GM23248 (cell line): Measurements from ENCODE around the gene HAND2. TPM values are rescaled to one million over a fixed set of nuclear protein-coding genes. Genes with fewer than 3 reads are reported as not detected.

Experiments used
- DNase-seq: peaks from one replicate; pipeline ENCODE4 v3.0.0-alpha.2; 2015
- H2AFZ ChIP-seq: fragments of 200-600 bp; sonication (generic); 2 replicates; pipeline ENCODE4 v1.6.1; 2016; ENCODE audit warnings: antibody characterized with exemption
- H3F3A ChIP-seq: fragments of 200-600 bp; sonication (generic); 2 replicates; pipeline ENCODE4 v1.6.1; 2016; ENCODE audit warnings: mild to moderate bottlenecking, antibody characterized with exemption, mixed run types; ENCODE audit not compliant: insufficient read depth
- H3K27ac ChIP-seq: fragments of 200-600 bp; sonication (generic); 2 replicates; pipeline ENCODE4 v1.5.1; 2016; ENCODE audit warnings: mild to moderate bottlenecking
- H3K27me3 ChIP-seq: fragments of 200-600 bp; sonication (generic); replicated peaks from 2 replicates; pipeline ENCODE4 v1.6.1; 2016; ENCODE audit warnings: mild to moderate bottlenecking; ENCODE audit not compliant: insufficient read depth
- H3K36me3 ChIP-seq: fragments of 200-600 bp; sonication (generic); 2 replicates; pipeline ENCODE4 v1.6.1; 2016; ENCODE audit warnings: low read depth, mild to moderate bottlenecking
- H3K4me1 ChIP-seq: fragments of 200-600 bp; sonication (generic); 2 replicates; pipeline ENCODE4 v1.6.1; 2016; ENCODE audit warnings: mild to moderate bottlenecking; ENCODE audit not compliant: insufficient read depth
- H3K4me2 ChIP-seq: fragments of 200-600 bp; sonication (generic); one replicate; pipeline ENCODE4 v1.6.1; 2016; ENCODE audit warnings: mild to moderate bottlenecking; ENCODE audit not compliant: unreplicated experiment
- H3K4me3 ChIP-seq: fragments of 200-600 bp; sonication (generic); 2 replicates; pipeline ENCODE4 v1.5.1; 2016; ENCODE audit warnings: mild to moderate bottlenecking
- H3K79me2 ChIP-seq: fragments of 200-600 bp; sonication (generic); 2 replicates; pipeline ENCODE4 v1.6.1; 2016; ENCODE audit warnings: mild to moderate bottlenecking; ENCODE audit not compliant: insufficient read depth
- H3K9ac ChIP-seq: fragments of 200-600 bp; sonication (generic); 2 replicates; pipeline ENCODE4 v1.6.1; 2016; ENCODE audit warnings: mild to moderate bottlenecking
- H3K9me2 ChIP-seq: fragments of 200-600 bp; sonication (generic); 2 replicates; pipeline ENCODE4 v1.6.1; 2016; ENCODE audit warnings: mixed run types, mild to moderate bottlenecking, moderate library complexity; ENCODE audit not compliant: insufficient read depth
- H3K9me3 ChIP-seq: fragments of 200-600 bp; sonication (generic); one replicate; pipeline ENCODE4 v1.6.1; 2017; ENCODE audit warnings: low read depth
- H4K20me1 ChIP-seq: fragments of 200-600 bp; sonication (generic); 2 replicates; pipeline ENCODE4 v1.6.0; 2016; ENCODE audit not compliant: insufficient read depth
- EZH2 ChIP-seq: fragments of 200-600 bp; sonication (generic); IDR thresholded peaks from 2 replicates; pipeline ENCODE4 v1.6.1; 2018; ENCODE audit warnings: antibody characterized with exemption, mild to moderate bottlenecking; ENCODE audit not compliant: insufficient read depth, poor library complexity, severe bottlenecking
- EZH2phosphoT487 ChIP-seq: fragments of 200-600 bp; sonication (generic); IDR thresholded peaks from 2 replicates; pipeline ENCODE4 v1.6.1; 2018; ENCODE audit warnings: antibody characterized with exemption, moderate library complexity, mild to moderate bottlenecking, low read depth; ENCODE audit not compliant: insufficient read depth
- whole genome bisulfite sequencing, 2 experiments: methylation state at CpG; one replicate each; pipeline ENCODE4 v1.1.6; 2015 to 2017; ENCODE audit warnings: low lambda C conversion rate in 2 of 2, low coverage in 1 of 2; ENCODE audit errors: missing lambda C conversion rate in 2 of 2; 5-methylcytosine and 5-hydroxymethylcytosine counted together
- in situ Hi-C: fragments of 300-500 bp; cut with MboI; formaldehyde crosslinking; loops from 2 replicates; pipeline ENCODE4 v1.15.0; 2020
- polyA plus RNA-seq: library from polyadenylated mRNA; unstranded; fragments of >200 nt; fragmentation: Nextera tagmentation; extraction: Ambion mirVana; gene quantifications from 2 replicates; pipeline ENCODE4 v1.2.1, GENCODE V29; 2016
- total RNA-seq: library from RNA; depleted of rRNA; stranded (reverse); fragments of >200 nt; shearing (Covaris generic); gene quantifications from 2 replicates; pipeline ENCODE4 v1.2.3, GENCODE V29; 2014

The HAND2 gene
- total and polyA plus RNA-seq, 2 experiments from 2014 or later = 11.2 to 19.3 TPM

- no peaks in the 10 kb centered on the region for H3K9me3 ChIP-seq
- H4K20me1 ChIP-seq = no peaks in the 10 kb centered on the region
- H3F3A ChIP-seq = no peaks in the 10 kb centered on the region
- no peaks in the 10 kb centered on the region for H3K9me2 ChIP-seq
- no peak for DNase-seq
- H3K27me3 ChIP-seq = no peaks in the 10 kb centered on the region
- no peak overlapping the region for H2AFZ ChIP-seq
- H3K9ac ChIP-seq = no peak overlapping the region
- no peak for TF ChIP-seq EZH2phosphoT487
- TF ChIP-seq EZH2 = no peak
- no peak overlapping the region for H3K27ac ChIP-seq
- H3K4me2 ChIP-seq = no peak overlapping the region
- no peaks in the 10 kb centered on the region for H3K79me2 ChIP-seq
- in situ Hi-C loops = no loop called here
- no peaks in the 10 kb centered on the region for H3K4me1 ChIP-seq
- no peak overlapping the region for H3K4me3 ChIP-seq
- H3K36me3 ChIP-seq = no peaks in the 10 kb centered on the region
- WGBS, 2 experiments = 99 to 100% methylated on average over 2 of the region's 2 CpGs
These were observed 16.7 kb upstream of the HAND2 start for GRCh38 chr4:173546776-173547175.

DNA sequence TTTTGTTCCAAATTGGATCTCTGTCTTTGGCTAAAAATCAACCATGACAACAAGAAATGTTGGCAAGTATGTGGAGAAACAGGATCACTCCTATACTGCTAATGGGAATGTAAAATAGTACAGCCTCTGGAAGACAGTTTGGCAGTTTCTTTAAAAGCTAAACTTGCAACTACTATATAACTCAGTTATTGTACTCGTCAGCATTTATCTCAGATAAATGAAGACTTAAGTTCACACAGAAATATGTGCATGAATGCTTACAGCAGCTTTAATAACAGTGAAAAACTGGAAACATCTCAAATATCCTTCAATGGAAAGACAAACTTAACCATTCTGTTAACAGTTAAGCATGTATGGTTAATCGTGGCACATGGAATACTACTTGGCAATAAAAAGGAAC lies 15.4 kb upstream of the HAND2 start:
- H3K9ac ChIP-seq = no peak overlapping the region
- no peaks in the 10 kb centered on the region for H3K4me1 ChIP-seq
- no peak overlapping the region for H3K4me3 ChIP-seq
- no peaks in the 10 kb centered on the region for H3K27me3 ChIP-seq
- 98 to 100% methylated on average over 2 of the region's 2 CpGs for WGBS, 2 experiments
- H4K20me1 ChIP-seq = no peaks in the 10 kb centered on the region
- H3K36me3 ChIP-seq = no peaks in the 10 kb centered on the region
- no peak for TF ChIP-seq EZH2
- no peak for TF ChIP-seq EZH2phosphoT487
- no peaks in the 10 kb centered on the region for H3K79me2 ChIP-seq
- no peaks in the 10 kb centered on the region for H3K9me2 ChIP-seq
- no peaks in the 10 kb centered on the region for H3F3A ChIP-seq
- no peak overlapping the region for H2AFZ ChIP-seq
- no peaks in the 10 kb centered on the region for H3K9me3 ChIP-seq
- DNase-seq = no peak
- in situ Hi-C loops = no loop called here
- H3K27ac ChIP-seq = no peak overlapping the region
- H3K4me2 ChIP-seq = no peak overlapping the region

DNA sequence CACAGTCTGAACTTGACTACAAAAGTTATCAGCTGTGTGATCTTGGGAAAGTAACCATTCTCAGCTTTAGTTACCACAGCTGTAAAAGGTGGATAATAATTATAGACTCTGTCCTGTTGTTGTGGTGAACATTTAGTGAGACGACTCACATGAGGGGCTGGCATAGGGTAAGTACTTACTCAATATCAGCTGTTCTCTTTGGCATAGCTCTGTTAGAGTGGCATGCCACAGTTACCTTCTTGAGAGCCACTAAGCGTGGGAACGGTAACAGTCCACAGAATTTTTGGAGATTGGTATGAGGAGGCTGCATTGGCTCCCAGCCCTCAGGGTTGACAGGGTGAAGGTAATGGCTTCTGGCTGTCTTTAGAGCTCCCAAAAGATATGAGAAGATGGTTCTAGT lies 13.2 kb upstream of the HAND2 start:
- Histone ChIP-seq H3F3A (no peaks in the 10 kb centered on the region), H3K9ac (no peak overlapping the region), H3K79me2 (peaks cover 9% of the 10 kb centered on the region; the same call in 1 of the 2 replicates), H3K9me2 (no peaks in the 10 kb centered on the region), H3K36me3 (no peaks in the 10 kb centered on the region), H3K4me3 (no peak overlapping the region), H3K4me2 (no peak overlapping the region), H4K20me1 (no peaks in the 10 kb centered on the region), H3K27me3 (no peaks in the 10 kb centered on the region), H3K4me1 (peaks cover 6% of the 10 kb centered on the region; the same call in 1 of the 2 replicates), H3K27ac (no peak overlapping the region), H2AFZ (no peak overlapping the region), H3K9me3 (no peaks in the 10 kb centered on the region)
- in situ Hi-C loops = no loop called here
- DNase-seq = no peak
- TF ChIP-seq EZH2phosphoT487 = no peak
- TF ChIP-seq EZH2 = no peak
- WGBS, 2 experiments = 98 to 100% methylated on average over 3 of the region's 3 CpGs

- H3K27me3 ChIP-seq = no peaks in the 10 kb centered on the region
- 96 to 98% methylated on average over 3 of the region's 3 CpGs for WGBS, 2 experiments
- H2AFZ ChIP-seq = no peak overlapping the region; the same call in 1 of the 2 replicates
- H3K4me3 ChIP-seq = no peak overlapping the region
- no peak overlapping the region for H3K27ac ChIP-seq
- peaks cover 19% of the 10 kb centered on the region for H3K4me1 ChIP-seq
- no peak overlapping the region for H3K9ac ChIP-seq
- DNase-seq = no peak
- in situ Hi-C loops = no loop called here
- TF ChIP-seq EZH2phosphoT487 (no peak), EZH2 (no peak)
- no peaks in the 10 kb centered on the region for H3K9me2 ChIP-seq
- no peak overlapping the region for H3K4me2 ChIP-seq
- H3K79me2 ChIP-seq = peaks cover 37% of the 10 kb centered on the region
- H3K9me3 ChIP-seq = no peaks in the 10 kb centered on the region
- H3F3A ChIP-seq = no peaks in the 10 kb centered on the region
- H3K36me3 ChIP-seq = no peaks in the 10 kb centered on the region
- no peaks in the 10 kb centered on the region for H4K20me1 ChIP-seq
These were observed 10.0 kb upstream of the HAND2 start for GRCh38 chr4:173539986-173540385.
